Gastroesophageal sphincter (tissue), 3 donors: ENCODE measurements around the gene RIT1.

Experiments used
- CTCF ChIP-seq, 4 experiments: fragments of 200-600 bp in 2 of 4; fragments of 450-650 bp in 2 of 4; sonication (generic) in 1 of 4; IDR thresholded peaks; one replicate each; pipeline ENCODE4 v1.5.1; 2017 to 2019; ENCODE audit warnings: antibody characterized with exemption in 4 of 4, mild to moderate bottlenecking in 2 of 4, moderate library complexity in 2 of 4
- EP300 ChIP-seq: sonication (generic); formaldehyde crosslinking; IDR thresholded peaks from one replicate; pipeline ENCODE4 v1.6.1; 2017; ENCODE audit warnings: antibody characterized with exemption, mild to moderate bottlenecking
- POLR2A ChIP-seq, 2 donors: fragments of 450-650 bp; IDR thresholded peaks; one replicate each; pipeline ENCODE4 v1.6.1; 2017; ENCODE audit warnings: antibody characterized with exemption in 2 of 2, mild to moderate bottlenecking in 2 of 2, moderate library complexity in 1 of 2
- POLR2AphosphoS5 ChIP-seq: sonication (generic); formaldehyde crosslinking; IDR thresholded peaks from one replicate; pipeline ENCODE4 v1.6.1; 2017; ENCODE audit warnings: antibody characterized with exemption

- no peak for TF ChIP-seq CTCF (IDR thresholded peaks at IDR 0.05)
- no peak for TF ChIP-seq POLR2AphosphoS5
- TF ChIP-seq POLR2A (IDR thresholded peaks at IDR 0.05) = no peak
- TF ChIP-seq EP300 = no peak
Observed at GRCh38 chr1:155880950-155881349, 30.2 kb downstream of the RIT1 start.
